Neural cell (in vitro differentiated cells): ENCODE measurements around the gene GMPS. TPM values are rescaled to one million over a fixed set of nuclear protein-coding genes. Genes with fewer than 3 reads are reported as not detected.

ENCODE experiments used
- H2AFZ ChIP-seq: fragments of 200-600, 300-800 bp; sonication (generic), shearing (Covaris generic); 2 replicates; pipeline ENCODE4 v1.6.0; 2014; ENCODE audit warnings: low read depth, mild to moderate bottlenecking, antibody characterized with exemption, low read length, moderate library complexity
- H3F3A ChIP-seq: fragments of 200-600 bp; shearing (Covaris generic); 2 replicates; pipeline ENCODE4 v1.6.1; 2016; ENCODE audit warnings: mild to moderate bottlenecking, moderate library complexity, mixed read lengths, antibody characterized with exemption, low read length; ENCODE audit not compliant: insufficient read depth, poor library complexity, severe bottlenecking
- H3K27ac ChIP-seq: fragments of 200-600, 300-800 bp; sonication (generic), shearing (Covaris generic); 2 replicates; pipeline ENCODE4 v1.5.1; 2014; ENCODE audit warnings: mild to moderate bottlenecking, low read length, moderate library complexity
- H3K27me3 ChIP-seq: fragments of 300-800, 200-600 bp; sonication (generic), shearing (Covaris generic); 2 replicates; pipeline ENCODE4 v1.6.0; 2014; ENCODE audit warnings: mild to moderate bottlenecking, low read depth, low read length, moderate library complexity; ENCODE audit not compliant: insufficient read depth
- H3K36me3 ChIP-seq: fragments of 300-800, 200-600 bp; sonication (generic), shearing (Covaris generic); 2 replicates; pipeline ENCODE4 v1.5.1; 2014; ENCODE audit warnings: mild to moderate bottlenecking, antibody characterized with exemption, low read length, moderate library complexity; ENCODE audit not compliant: insufficient read depth
- H3K4me2 ChIP-seq: fragments of 300-800, 200-600 bp; sonication (generic), shearing (Covaris generic); 2 replicates; pipeline ENCODE4 v1.6.0; 2014; ENCODE audit warnings: mild to moderate bottlenecking, low read length
- H3K4me3 ChIP-seq: fragments of 300-800, 200-600 bp; sonication (generic), shearing (Covaris generic); 2 replicates; pipeline ENCODE4 v1.5.1; 2014; ENCODE audit warnings: mild to moderate bottlenecking, low read length, moderate library complexity
- H3K79me2 ChIP-seq: fragments of 200-600 bp; shearing (Covaris generic); replicated peaks from 2 replicates; pipeline ENCODE4 v1.6.0; 2014; ENCODE audit warnings: mild to moderate bottlenecking, low read length, moderate library complexity; ENCODE audit not compliant: insufficient read depth
- H3K9ac ChIP-seq: fragments of 300-800, 200-600 bp; sonication (generic), shearing (Covaris generic); 2 replicates; pipeline ENCODE4 v1.6.1; 2016; ENCODE audit warnings: mild to moderate bottlenecking, low read length, mixed read lengths
- H3K9me2 ChIP-seq: fragments of 200-600 bp; shearing (Covaris generic); 2 replicates; pipeline ENCODE4 v1.6.1; 2016; ENCODE audit warnings: mild to moderate bottlenecking, low read length, mixed read lengths; ENCODE audit not compliant: insufficient read depth
- H3K9me3 ChIP-seq: fragments of 200-600, 300-800 bp; sonication (generic), shearing (Covaris generic); 2 replicates; pipeline ENCODE4 v1.6.1; 2016; ENCODE audit warnings: mild to moderate bottlenecking, mixed run types, low read length, moderate library complexity, mixed read lengths
- H4K20me1 ChIP-seq: fragments of 200-600 bp; shearing (Covaris generic); 2 replicates; pipeline ENCODE4 v1.6.1; 2016; ENCODE audit warnings: mild to moderate bottlenecking, mixed run types; ENCODE audit not compliant: insufficient read depth
- CTCF ChIP-seq: fragments of 450-650 bp; IDR thresholded peaks from 2 replicates; pipeline ENCODE4 v1.5.1; 2014; ENCODE audit warnings: antibody characterized with exemption, mild to moderate bottlenecking, moderate library complexity; ENCODE audit not compliant: poor library complexity, severe bottlenecking
- EP300 ChIP-seq: fragments of 450-650 bp; conservative IDR thresholded peaks from 2 replicates; pipeline ENCODE4 v1.6.1; 2014; ENCODE audit warnings: antibody characterized with exemption, mild to moderate bottlenecking, moderate library complexity; ENCODE audit not compliant: poor library complexity, severe bottlenecking
- EZH2 ChIP-seq: fragments of 200-600, 300-800 bp; shearing (Covaris generic), sonication (generic); IDR thresholded peaks from 2 replicates; pipeline ENCODE4 v1.6.1; 2014; ENCODE audit warnings: antibody characterized with exemption, low read length, borderline replicate concordance, mild to moderate bottlenecking; ENCODE audit not compliant: insufficient read depth, poor library complexity, severe bottlenecking
- MXI1 ChIP-seq: fragments of 450-650 bp; conservative IDR thresholded peaks from 2 replicates; pipeline ENCODE4 v1.6.1; 2014; ENCODE audit warnings: antibody characterized with exemption, mild to moderate bottlenecking; ENCODE audit not compliant: poor library complexity, severe bottlenecking
- POLR2AphosphoS5 ChIP-seq: IDR thresholded peaks from 2 replicates; pipeline ENCODE4 v1.6.1; 2012
- RAD21 ChIP-seq: fragments of 450-650 bp; conservative IDR thresholded peaks from 2 replicates; pipeline ENCODE4 v1.6.1; 2014; ENCODE audit warnings: antibody characterized with exemption, mild to moderate bottlenecking, moderate library complexity
- REST ChIP-seq: IDR thresholded peaks from 2 replicates; pipeline ENCODE4 v1.6.1; 2012; ENCODE audit warnings: borderline replicate concordance
- SMC3 ChIP-seq: fragments of 450-650 bp; conservative IDR thresholded peaks from 2 replicates; pipeline ENCODE4 v1.6.1; 2014; ENCODE audit warnings: antibody characterized with exemption, mild to moderate bottlenecking, moderate library complexity; ENCODE audit not compliant: poor library complexity
- TAF1 ChIP-seq: IDR thresholded peaks from 2 replicates; pipeline ENCODE4 v1.6.1; 2012; ENCODE audit warnings: low read depth
- polyA plus RNA-seq: library from polyadenylated mRNA; depleted of rRNA; stranded (reverse); fragments of >200 nt; gene quantifications from 2 replicates; pipeline ENCODE4 v1.2.3, GENCODE V29; 2014

Gene GMPS
- polyA plus RNA-seq, 1 donor from 2014 or later, result 23.7 TPM

DNA sequence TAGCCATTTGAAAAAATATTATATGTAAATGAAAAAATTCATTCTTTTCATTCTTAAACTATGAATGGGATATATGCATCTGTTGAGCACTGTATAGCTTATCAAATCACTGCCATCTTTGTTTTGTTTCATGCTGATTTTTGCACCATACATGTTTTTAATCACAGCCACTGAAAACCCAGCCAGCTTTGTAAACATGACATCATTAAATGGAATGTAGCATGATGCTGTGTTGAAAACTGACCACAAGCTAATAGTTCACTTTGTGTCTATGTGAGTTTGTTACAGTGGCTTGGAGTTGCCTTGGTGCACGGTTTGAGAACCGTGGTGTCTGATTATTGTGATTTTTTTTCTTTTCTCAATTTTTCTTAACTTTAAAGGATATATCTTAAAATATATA is 75.7 kb downstream of the GMPS start:
- no peak overlapping the region for H3K27ac ChIP-seq
- no peaks in the 10 kb centered on the region for H3F3A ChIP-seq

DNA sequence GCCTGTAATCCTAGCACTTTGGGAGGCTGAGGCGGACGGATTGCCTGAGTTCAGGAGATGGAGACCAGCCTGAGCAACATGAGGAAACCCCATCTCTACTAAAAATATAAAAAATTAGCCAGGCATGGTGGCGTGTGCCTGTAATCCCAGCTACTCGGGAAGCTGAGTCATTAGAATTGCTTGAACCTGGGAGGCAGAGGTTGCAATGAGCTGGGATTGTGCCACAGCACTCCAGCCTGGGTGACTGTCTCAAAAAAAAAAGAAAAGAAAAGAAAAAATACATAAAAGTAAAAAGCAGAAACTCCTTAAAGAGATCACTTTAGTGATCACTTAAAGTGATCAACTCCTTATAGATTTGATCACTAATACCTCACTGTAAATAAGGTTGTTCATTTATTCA is 78.0 kb downstream of the GMPS start:
- no peaks in the 10 kb centered on the region for H3K9me3 ChIP-seq
- TF ChIP-seq REST, result no peak
- TF ChIP-seq TAF1, result no peak
- no peak for TF ChIP-seq POLR2AphosphoS5
- TF ChIP-seq EZH2, result no peak
- TF ChIP-seq MXI1, result no peak
- TF ChIP-seq CTCF, result no peak
- no peak for TF ChIP-seq RAD21
- TF ChIP-seq EP300, result no peak
- TF ChIP-seq SMC3, result no peak
- H3K27ac ChIP-seq, result no peak overlapping the region
- H3K4me3 ChIP-seq, result no peak overlapping the region
- no peaks in the 10 kb centered on the region for H4K20me1 ChIP-seq
- no peak overlapping the region for H3K4me2 ChIP-seq
- no peak overlapping the region for H3K9ac ChIP-seq
- no peaks in the 10 kb centered on the region for H3K36me3 ChIP-seq
- no peaks in the 10 kb centered on the region for H3K9me2 ChIP-seq
- H3K79me2 ChIP-seq, result no peaks in the 10 kb centered on the region
- no peaks in the 10 kb centered on the region for H3F3A ChIP-seq
- H3K27me3 ChIP-seq, result no peaks in the 10 kb centered on the region
- H2AFZ ChIP-seq, result no peak overlapping the region

More for the DNA sequence above, 75.7 kb downstream of the GMPS start:
- Histone ChIP-seq H3K4me2 (no peak overlapping the region), H3K9ac (no peak overlapping the region), H3K9me3 (no peaks in the 10 kb centered on the region), H3K36me3 (no peaks in the 10 kb centered on the region), H3K9me2 (no peaks in the 10 kb centered on the region), H3K27me3 (no peaks in the 10 kb centered on the region), H2AFZ (no peak overlapping the region), H4K20me1 (no peaks in the 10 kb centered on the region), H3K4me3 (no peak overlapping the region), H3K79me2 (no peaks in the 10 kb centered on the region)
- TF ChIP-seq CTCF, result no peak
